HG02943 (cell line): ENCODE data around the gene FCGBP.

Experiments used
- ATAC-seq: cut with Tn5 transposase; IDR thresholded peaks from one replicate; pipeline ENCODE4 v1.9.1; 2021; ENCODE audit warnings: mild to moderate bottlenecking, low read depth, moderate library complexity; ENCODE audit not compliant: unreplicated experiment

Gene FCGBP

DNA sequence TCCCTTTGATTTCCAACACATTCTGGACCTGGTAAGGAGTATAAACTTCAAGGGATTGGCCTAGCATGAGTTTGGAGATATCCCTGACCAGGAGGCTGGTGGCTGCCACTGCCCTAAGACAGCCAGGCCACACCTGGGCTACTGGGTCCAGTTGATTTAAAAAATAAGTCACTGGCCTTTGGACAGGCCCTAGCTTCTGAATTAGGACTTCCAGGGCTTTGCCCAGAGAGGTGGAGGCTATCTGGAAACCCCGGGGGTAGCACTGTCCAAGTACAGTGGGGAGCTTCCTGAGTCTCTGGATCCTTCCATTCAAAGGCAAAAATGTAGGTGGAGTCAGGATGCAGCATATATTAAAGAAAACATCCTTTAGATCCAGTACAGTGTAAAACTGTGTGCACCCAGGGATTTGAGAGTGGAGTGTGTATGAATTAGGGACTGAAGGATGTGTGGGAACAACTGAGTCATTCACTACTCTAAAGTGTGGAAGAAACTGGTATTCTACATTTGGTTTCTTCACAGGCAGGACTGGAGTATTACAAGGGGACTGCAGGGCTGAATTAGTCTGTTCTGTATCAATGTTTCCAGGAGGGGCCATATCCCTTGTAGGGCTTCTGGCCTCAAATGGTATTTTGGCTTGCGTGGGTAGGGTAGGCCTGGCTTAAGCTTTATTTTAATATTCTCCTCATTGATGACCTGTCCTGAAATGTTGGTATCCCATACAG is 14.8 kb upstream of the FCGBP start:
- ATAC-seq, result no peak

DNA sequence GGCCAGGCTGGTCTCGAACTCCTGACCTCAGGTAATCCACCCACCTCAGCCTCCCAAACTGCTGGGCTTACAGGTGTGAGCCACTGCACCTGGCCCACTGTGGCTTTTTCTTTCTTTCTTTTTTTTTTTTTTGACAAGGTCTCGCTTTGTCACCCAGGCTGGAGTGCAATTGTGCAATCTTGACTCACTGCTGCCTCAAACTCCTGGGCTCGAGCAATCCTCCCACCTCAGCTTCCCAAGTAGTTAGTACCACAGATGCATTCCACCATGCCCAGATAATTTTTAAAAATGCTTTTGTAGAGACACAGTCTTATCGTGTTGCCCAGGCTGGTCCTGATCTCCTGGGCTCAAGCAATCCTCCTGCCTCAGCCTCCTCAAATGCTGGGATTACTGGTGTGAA is 12.1 kb upstream of the FCGBP start:
- no peak for ATAC-seq

DNA sequence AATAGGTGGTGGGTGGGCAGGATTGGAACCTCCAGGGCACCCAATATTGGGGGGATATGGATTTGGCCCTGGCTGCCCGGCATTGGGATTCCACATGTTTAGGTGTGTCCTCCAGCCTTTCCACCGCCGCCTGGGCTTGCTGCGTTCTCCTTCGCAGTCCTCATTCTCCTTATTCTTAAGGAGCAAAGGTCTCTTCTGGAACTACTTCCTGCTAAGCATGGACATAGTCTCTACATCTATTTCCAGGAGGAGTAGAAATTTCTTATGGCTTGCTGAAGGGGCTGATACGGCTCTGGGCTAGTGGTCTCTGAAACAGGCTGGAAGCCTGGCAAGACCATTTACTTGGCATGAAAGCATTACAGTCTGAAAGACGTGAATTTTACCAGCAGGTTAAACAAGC is 9.2 kb upstream of the FCGBP start:
- ATAC-seq, result no peak

GRCh38 chr19:39942366-39942730 is 7.9 kb upstream of the FCGBP start:
- no peak for ATAC-seq

GRCh38 chr19:39941615-39942365 is 7.4 kb upstream of the FCGBP start:
- ATAC-seq, result peak; percentile 45

DNA sequence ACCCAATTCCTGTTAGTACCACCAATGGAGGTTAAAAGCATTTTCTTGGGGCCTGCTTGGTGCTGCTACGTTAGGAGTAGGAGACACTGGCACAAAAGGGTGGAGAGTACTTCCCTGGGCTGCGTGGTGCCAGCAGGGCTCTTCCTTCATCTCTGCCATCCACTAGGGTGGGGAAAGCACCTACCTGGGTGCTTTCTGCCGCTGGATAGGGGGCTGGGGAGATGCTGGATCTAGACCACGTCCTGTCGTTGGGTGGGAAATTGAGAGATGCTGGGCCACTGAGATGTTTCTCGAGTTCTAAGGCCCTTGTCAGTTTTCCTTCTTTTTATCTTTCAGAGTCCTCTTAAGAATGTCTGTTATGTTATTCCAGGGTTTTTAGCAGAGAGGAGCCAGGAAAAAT is 6.7 kb upstream of the FCGBP start:
- ATAC-seq, result no peak

- ATAC-seq, result no peak
Observed at GRCh38 chr19:39940221-39940833, 5.9 kb upstream of the FCGBP start.

DNA sequence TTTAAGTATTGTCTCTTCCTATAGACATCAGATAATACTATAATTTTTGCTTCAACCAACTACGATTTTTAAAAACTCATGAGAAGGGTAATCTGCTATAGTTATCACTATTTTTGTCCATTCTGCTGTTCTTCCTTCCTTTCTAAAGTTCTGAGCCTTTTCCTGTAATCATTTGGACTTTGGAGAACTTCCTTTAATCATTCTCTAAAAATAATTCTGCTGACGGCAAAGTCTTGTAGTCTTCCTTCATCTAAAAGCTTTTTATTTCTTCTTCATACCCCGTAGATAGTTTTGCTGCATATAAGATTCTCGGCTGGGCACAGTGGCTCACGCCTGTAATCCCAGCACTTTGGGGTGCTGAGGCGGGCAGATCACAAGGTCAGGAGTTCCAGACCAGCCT is 5.1 kb upstream of the FCGBP start:
- no peak for ATAC-seq

DNA sequence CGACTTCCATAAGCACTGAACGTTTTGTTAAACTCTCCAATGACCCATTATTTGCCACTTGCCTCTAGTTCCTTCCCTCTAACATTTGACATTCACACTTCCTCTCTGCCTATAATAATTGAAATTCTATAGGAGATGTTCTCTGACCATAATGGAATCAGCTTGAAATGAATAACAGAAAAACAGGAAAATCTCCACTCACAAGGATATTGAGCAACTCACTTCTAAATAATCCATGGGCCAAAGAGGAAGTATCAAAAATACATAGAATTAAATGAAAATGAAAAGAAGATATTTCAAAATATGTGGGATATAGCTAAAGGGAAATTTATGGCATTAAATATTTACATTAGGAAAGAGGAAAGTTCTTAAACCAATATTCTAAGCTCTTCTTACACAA is 3.4 kb upstream of the FCGBP start:
- ATAC-seq, result no peak

GRCh38 chr19:39937094-39937720 is 2.8 kb upstream of the FCGBP start:
- no peak for ATAC-seq

DNA sequence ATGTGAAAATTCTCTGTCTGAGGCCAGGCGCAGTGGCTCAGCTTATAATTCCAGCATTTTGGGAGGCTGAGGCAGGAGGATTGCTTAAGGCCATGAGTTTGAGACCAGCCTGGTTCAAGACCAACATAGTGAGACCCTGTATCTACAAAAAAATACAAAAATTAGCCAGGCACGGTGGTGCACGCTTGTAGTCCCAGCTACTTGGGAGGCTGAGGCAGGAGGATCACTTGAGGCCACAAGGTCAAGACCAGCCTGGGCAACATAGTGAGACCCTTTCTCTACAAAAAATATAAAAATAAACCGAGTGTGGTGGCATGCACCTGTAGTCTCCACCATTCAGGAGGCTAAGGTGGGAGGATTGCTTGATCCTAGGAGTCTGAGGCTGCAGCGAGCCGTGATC is 2.2 kb upstream of the FCGBP start:
- ATAC-seq, result no peak

DNA sequence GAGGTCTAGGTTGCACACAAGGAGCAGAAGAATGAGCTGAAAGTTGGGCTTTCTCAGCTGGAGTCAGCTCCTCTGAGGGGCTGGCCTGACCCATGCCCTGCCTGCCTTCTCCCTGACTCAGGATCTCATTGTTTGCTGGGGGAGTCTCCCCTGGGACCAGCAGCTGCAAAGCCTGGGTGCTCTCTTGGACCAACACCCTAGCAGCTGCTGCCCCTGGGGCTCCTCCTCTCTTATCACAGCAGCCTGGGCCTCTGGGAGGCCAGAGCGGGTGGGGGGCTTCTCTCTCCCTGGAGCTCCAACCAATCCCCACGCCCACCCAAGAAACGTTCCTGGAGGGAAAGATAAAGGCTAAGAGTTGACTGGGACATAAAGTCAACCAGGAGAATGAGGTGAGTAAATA is 1.6 kb upstream of the FCGBP start:
- no peak for ATAC-seq

GRCh38 chr19:39935364-39935661 is 879 bp upstream of the FCGBP start:
- ATAC-seq, result no peak

GRCh38 chr19:39929750-39930149 is 4.7 kb downstream of the FCGBP start:
- no peak for ATAC-seq

GRCh38 chr19:39928357-39928725 is 6.1 kb downstream of the FCGBP start:
- ATAC-seq, result no peak

DNA sequence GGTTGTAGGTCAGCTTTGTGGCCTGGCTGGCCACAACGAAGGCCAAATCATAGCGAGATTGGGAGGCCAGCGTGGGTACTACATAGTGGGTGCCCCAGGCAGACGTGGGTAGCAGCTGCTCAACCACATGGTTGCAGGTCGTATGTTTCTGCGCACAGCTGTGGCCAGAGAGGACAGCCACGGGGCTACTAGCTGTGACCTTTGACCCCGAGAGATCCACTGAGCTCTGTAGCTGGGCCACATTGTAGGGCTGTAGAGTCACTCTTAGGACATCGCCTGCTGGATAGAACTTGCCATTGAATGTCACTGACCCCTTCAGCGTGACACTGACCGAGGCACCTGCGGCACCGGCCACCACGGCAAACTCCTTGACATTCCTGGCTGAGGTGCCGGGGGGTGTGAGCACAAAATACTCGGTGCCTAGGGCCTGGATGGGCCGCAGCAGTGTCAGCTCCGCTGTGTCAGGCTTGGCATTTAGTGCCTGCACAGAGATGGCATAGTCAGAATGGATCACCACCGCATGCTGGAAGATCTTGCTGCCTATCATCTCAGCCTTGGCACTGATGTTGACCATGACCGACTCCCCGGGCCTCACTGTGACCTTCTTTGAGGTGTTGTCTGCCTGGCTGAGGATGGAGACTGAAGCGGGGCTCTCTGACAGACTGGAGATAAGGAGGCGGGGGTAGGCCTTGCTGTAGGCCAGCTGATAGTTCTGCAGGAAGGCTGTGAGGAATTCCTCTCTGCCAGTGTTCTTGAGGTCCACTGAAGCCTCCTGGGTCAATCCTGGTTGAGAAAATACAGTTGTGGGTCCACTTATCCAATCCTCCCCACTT is 6.7 kb downstream of the FCGBP start:
- ATAC-seq, result no peak

DNA sequence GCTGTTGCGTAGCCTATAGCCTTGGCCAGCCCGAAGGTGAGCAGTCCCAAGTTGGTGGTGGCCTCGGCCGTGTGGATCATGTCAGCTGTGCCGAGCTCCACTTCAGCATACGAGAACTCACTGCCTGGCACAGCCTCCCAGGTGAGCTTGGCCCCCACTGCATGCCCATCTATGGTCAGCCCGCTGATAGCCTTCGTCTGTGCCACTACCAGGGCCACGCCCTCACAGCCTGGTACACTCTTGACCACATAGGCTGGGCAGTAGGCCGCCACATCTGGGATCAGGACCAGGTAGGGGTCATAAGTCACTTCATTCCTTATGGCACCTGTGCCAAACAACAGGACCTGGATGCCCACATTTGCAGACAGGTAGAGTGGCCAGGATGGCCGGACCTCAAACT is 7.4 kb downstream of the FCGBP start:
- no peak for ATAC-seq

GRCh38 chr19:39926170-39926760 is 8.2 kb downstream of the FCGBP start:
- no peak for ATAC-seq

DNA sequence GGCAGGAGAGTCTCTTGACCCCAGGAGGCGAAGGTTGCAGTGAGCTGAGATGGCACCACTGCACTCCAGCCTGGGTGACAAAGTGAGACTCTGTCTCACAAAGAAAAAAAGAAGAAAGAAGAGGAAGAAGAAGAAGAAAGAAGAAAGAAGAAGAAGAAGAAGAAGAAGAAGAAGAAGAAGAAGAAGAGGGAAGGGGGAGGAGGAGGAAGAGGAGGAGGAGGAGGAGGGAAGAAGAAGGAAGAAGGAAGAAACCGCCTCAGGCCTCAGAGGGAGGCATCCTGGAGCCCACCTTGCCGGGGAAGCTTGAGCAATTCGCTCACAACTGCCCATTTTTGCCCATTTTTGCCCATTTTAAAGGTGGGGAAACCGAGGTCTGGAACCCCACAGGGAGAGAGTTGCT is 9.5 kb downstream of the FCGBP start:
- ATAC-seq, result no peak

DNA sequence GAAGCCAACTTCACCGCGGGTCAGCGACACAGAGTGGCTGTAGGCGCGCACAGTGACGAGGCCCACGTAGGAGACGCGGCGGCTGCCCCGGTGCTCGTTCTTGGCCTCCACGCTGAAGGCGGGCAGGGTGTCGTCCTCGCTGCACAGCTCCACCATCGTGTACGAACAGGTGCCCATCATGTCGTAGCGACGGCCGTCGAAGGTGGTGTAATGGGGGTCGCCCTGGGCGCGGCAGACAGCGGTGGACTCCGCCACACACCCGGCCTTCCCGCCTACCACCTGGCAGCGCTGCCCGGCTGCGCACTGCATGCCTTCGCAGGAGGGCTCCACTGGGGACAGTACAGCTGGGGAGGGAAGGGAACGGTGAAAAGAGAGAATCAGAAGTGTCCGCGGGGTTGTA is 10.0 kb downstream of the FCGBP start:
- ATAC-seq, result no peak
